Urothelium cell line (cell line): ENCODE data around the gene THADA.
"Not testable (repeated sequence)": the region's sequence is repeated elsewhere in the genome, so short reads cannot be mapped to it uniquely, and the experiment has no call there.

ENCODE experiments used
- DNase-seq: peaks from one replicate; pipeline ENCODE4 v3.0.0; 2011; ENCODE audit warnings: low spot score, mixed read lengths
- FAIRE-seq: peaks from 2 replicates; lab custom pipeline; 2011; peaks lifted over from hg19 to GRCh38; lab: Jason Lieb, UNC

Gene THADA

DNA sequence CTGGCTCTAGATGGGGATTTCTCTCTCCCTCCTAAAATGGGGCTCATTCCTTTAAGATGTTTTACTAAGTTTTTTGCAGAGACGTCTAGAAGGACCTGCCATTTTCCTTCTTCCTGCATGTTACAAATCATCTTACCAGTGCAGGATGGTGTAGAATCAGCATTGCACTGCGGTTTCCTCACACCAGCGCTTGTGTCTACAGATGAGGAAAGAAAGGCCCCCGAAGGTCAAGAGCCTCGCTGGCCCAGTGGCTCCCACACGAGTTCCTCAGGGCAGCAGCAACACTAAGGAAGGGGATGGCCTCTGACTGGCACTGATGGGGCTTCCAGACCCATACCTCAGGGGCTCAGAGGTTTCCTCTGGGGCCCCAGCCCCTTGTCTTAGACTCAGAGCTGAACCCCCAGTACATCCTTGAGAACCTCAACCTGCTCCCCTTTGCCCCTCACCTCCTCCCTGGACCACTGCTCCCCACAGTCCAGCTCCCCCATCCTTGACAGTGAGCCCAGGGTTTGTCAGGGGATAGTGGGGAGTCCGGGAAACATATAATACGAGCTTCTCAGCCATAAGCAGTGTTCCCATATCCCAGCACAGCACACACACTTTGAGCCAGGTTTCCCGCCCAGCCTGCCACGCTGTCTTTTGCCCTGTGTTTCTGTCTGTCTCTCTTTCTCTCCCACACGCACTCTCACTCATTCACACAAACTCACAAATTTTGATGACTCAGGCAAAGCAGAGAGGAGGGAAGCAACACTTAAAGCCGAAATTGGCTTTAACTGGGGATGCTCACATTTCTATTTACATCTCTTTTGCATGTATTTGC is 398.9 kb downstream of the THADA start:
- DNase-seq = no peak
- FAIRE-seq = no peak

DNA sequence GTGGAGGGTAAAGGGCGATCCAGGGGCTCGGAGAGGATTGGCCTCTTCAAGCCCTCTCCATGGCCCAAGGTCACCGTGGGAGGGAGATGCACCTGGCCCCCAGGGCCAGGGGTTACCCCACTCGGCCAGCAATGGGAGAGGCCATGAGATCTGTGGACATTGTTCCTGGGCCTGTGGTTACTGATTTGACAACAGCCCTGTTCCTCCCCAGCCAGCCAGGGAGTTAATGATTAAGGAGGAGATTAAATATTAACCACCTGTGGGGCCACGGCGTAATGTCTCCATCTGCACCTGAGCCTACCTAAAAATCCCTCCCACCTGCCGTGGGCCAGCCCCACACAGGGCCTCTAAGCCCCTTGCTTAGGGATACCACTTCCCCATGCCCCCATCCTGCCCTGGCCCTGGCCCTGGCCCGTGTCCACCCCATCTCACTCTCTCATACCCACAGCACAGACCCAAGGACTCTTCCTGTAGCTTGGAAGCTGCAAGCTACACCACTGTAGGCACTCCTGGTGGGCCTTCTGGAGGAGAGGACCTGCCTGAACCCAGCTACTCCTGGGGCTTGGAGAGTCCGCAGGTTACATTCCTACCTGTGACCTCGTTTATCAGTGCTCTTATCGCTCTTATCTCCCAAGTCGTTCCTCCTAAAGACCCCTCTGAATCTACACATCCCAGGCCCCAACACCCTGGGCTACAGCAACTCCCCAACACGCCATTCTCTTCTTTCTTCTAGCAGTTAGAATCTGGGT is 401.5 kb downstream of the THADA start:
- DNase-seq (no peak), FAIRE-seq (no peak)

GRCh38 chr2:43193652-43194120 is 402.2 kb downstream of the THADA start:
- DNase-seq = no peak
- FAIRE-seq = no peak

DNA sequence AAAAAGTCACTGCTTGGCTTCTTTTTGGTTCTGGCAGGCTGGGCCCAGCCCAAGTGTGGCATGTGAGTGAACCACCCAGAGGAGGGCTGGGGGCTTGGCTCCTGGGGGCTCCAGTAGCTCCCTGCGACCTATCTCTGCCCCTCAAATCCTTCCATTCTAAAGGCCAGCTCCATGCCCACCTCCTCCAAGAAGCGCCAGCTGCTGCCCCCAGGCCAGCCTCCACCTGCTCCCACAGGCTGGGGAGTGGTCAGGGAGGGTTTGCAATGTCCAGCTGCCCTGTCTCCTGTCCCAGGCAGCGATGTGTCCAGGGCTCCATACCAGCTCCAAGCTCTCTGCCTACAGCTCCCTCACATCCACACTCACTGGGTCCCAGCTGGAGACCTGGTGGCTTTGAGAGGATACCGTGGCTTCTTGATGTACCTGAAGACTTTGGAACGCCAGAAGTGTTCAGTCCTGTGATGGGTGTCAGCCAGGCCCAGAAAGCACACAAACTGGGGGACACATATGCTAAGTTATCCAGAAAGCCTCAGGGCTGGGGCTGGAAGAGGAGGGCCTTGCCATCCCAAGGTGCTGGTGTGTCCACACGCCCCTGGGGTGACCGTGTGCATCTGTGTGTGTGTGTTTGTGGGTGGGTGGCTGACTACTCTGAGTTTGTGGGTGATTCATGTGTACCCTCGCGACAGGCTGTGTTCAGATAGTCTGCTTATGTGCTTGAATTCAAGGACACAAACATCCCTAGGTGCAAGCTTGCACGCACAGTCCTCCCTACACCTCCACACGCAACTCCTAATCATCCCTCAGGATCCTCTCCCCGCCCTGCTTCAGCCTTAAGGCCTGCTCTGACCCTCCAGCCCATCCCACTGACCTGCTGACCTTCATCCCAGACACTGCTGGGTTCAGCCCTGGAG is 402.8 kb downstream of the THADA start:
- no peak for FAIRE-seq
- no peak for DNase-seq

- DNase-seq (no peak), FAIRE-seq (no peak)
Observed at GRCh38 chr2:43191947-43192516, 403.8 kb downstream of the THADA start.

DNA sequence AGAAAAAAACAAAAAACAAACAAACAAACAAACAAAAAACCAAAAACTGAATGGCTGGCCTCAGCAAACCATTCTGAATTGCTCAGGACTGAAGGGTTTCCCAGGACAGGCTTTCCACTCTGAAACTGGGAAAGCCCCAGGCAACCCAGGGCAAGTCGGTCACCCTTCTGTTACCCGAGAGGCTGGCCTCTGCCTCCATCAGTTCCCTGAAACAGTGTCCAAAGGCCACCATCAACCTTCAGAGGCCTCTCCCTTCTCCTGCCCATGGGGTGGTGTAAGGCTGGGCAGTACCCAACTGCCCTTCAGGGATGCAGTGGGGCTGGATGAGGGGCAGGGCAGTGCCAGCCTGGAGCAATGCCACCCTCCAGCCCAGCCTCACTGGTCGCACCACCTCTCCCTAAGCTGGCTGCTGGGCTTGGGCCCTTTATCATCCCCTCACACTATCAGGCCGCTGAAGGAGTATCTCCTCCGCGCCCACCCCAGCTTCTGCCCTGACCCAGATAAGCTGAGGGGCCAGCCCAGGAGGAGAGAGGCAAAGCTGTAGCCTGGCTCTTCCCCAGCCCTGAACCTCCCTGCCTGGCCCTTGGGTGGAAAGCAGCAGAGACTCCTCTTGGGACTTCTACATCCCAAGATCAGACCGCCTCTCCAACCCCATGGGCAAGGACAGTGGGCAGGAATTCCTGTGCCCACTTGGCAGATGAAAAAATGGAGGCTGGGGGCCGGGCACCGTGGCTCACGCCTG is 405.4 kb downstream of the THADA start:
- FAIRE-seq (no peak), DNase-seq (no peak)

- not testable (repeated sequence) for DNase-seq, FAIRE-seq
Observed at GRCh38 chr2:43189861-43190260, 406.0 kb downstream of the THADA start.

DNA sequence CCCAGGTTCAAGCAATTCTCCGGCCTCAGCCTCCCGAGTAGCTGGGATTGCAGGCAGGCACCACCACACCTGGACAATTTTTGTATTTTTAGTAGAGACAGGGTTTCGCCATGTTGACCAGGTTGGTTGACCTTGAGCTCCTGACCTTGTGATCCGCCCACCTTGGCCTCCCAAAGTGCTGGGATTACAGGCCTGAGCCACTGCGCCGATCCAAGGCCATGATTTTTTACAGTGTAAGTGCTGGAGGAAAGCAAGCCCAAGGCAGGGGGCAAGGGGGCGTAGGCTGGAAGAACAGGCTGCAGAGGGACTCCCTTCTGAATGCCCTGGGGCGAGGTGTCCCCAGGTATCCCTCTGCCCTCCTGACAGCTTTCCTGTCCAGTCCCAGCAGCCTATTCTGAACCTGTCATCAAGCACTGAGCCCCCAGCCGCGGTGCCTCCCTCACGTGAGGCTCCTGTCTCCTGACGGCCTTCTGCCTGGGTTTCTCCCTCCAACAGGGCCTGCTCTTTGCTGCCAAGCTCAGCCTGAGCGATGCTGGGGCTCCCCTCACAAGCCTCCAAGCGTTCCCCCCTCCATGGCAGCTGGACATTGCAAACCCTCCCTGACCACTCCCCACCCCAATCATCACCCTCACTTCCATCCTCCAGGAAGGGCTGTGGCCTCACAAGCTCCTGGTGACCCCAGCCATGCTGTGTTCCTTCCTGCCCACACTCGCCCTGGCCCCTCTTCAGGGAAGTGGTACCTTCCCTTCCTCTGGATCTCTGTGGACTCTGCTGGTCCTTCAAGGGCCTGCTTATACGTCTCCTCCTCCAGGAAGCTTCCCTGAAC is 407.1 kb downstream of the THADA start:
- DNase-seq (no peak), FAIRE-seq (no peak)

DNA sequence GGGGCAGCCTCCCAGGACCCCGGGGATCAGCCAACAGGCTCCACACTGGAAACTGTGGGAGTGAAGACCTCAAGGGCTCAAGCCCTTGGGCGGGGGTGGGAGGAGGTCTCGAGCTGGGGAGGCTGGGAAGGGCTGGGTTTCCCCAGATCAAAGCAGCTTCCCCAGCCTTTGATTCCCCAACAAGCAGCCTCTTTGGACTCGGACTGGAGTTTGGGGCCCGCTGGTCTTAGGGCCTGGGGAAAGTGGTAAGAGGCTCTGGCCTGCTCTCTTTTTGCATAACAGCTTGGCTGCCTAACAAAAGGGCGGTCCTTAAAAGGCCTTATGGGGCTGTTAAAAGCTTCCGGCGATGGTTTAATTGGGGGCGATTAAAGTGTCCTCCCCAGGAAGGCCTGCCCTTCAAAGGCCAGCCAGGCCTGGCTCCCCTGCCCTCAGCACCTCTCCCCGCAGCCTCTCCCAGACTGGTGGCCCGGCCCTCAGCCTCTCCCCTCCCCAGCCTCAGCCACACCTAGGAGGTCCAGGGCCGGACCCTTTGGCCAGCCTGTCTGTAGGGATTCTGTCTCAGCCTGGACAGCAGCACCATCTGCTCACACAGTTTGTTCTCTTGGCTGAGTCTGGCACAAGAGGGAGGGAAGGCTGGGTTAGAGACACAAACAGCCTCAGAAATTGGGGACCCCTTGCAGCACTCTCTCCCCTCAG is 409.0 kb downstream of the THADA start:
- FAIRE-seq (no peak), DNase-seq (no peak)

DNA sequence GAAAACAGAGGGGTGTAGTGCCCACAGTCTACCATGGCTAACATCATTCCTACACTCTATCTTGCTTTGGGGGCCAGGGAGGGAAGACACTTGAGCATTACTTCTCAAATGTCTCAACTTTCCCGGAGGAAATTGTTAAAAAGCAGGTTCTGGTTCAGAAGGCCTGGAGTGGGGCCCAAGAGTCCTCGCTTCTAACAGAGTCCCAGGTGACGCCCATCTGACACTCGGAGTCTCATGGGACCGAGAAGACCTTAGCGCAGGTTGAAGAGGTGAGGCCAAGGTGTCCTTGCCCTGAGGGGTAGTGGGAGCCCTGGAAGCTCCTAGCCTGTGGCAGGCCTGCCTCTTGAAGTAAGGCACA is 409.5 kb downstream of the THADA start:
- FAIRE-seq (no peak), DNase-seq (no peak)

- DNase-seq (peak; percentile 40), FAIRE-seq (no peak)
Observed at GRCh38 chr2:43185146-43185545, 410.7 kb downstream of the THADA start.

DNA sequence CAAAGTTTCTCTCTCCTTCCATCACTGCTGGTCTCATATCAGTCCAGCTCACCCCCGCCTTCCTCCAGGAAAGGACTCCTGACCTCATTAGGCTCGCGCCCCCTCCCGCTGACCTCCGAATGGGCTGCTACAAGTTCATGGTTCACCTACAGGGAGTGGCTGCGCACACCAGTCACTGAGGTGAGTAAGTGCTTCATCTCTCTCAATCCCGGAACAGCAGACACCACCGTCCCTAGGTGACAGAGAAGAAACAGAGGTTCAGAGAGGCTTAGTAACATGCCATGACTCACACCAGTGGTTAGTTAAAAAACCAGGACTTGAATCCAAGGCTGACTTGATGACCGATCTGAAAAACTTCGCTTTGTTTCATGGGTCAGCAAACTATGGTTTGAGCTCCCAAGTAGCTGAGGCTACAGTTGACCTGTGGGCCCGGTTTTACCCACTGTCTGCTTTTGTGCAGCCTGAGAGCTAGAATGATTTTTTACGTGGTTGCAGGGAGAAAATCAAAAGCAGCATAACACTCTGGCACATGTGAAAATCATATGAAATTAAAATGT is 411.4 kb downstream of the THADA start:
- DNase-seq = peak; percentile 65
- FAIRE-seq = no peak

- FAIRE-seq (no peak), DNase-seq (no peak)
Observed at GRCh38 chr2:43183743-43184142, 412.1 kb downstream of the THADA start.

- FAIRE-seq (no peak), DNase-seq (no peak)
Observed at GRCh38 chr2:43180897-43181296, 414.9 kb downstream of the THADA start.
